Bronchial epithelial cell (primary cell): Measurements from ENCODE around the gene RFX4. TPM values are rescaled to one million over a fixed set of nuclear protein-coding genes. Genes with fewer than 3 reads are reported as not detected.

Experiments
- DNase-seq: peaks from one replicate; pipeline ENCODE4 v3.0.0-alpha.2; 2010; ENCODE audit warnings: low read depth
- FAIRE-seq: peaks from 2 replicates; lab custom pipeline; 2011; peaks lifted over from hg19 to GRCh38; lab: Jason Lieb, UNC
- H3K27me3 ChIP-seq: 2 replicates; pipeline ENCODE4 v1.5.1; 2011; ENCODE audit warnings: low read length; ENCODE audit not compliant: control insufficient read depth, insufficient read depth
- H3K36me3 ChIP-seq: 2 replicates; pipeline ENCODE4 v1.5.1; 2011; ENCODE audit warnings: low read length; ENCODE audit not compliant: control insufficient read depth, insufficient read depth
- H3K4me3 ChIP-seq: 2 replicates; pipeline ENCODE4 v1.5.1; 2011; ENCODE audit warnings: mild to moderate bottlenecking, low read depth, low read length, control low read depth
- total RNA-seq: library from RNA; depleted of rRNA; stranded (reverse); fragments of >200 nt; gene quantifications from 2 replicates; pipeline ENCODE4 v1.2.1, GENCODE V29; 2014
- TF ChIP-seq, protein P1 (sequence below): IDR thresholded peaks from 2 replicates; pipeline ENCODE4 v1.5.1; 2011; ENCODE audit warnings: mild to moderate bottlenecking, moderate library complexity, low read length, control low read depth, inconsistent platforms; ENCODE audit not compliant: insufficient read depth, severe bottlenecking

Gene RFX4
- total RNA-seq, 1 donor from 2014 or later: not detected

- TF ChIP-seq, protein P1, sequence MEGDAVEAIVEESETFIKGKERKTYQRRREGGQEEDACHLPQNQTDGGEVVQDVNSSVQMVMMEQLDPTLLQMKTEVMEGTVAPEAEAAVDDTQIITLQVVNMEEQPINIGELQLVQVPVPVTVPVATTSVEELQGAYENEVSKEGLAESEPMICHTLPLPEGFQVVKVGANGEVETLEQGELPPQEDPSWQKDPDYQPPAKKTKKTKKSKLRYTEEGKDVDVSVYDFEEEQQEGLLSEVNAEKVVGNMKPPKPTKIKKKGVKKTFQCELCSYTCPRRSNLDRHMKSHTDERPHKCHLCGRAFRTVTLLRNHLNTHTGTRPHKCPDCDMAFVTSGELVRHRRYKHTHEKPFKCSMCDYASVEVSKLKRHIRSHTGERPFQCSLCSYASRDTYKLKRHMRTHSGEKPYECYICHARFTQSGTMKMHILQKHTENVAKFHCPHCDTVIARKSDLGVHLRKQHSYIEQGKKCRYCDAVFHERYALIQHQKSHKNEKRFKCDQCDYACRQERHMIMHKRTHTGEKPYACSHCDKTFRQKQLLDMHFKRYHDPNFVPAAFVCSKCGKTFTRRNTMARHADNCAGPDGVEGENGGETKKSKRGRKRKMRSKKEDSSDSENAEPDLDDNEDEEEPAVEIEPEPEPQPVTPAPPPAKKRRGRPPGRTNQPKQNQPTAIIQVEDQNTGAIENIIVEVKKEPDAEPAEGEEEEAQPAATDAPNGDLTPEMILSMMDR: no peak
- no peaks in the 10 kb centered on the region for H3K36me3 ChIP-seq
- FAIRE-seq (no peak), DNase-seq (no peak)
- no peak overlapping the region for H3K4me3 ChIP-seq
- no peaks in the 10 kb centered on the region for H3K27me3 ChIP-seq
Observed at GRCh38 chr12:106696681-106697417, 114.0 kb downstream of the RFX4 start.

GRCh38 chr12:106704081-106704480 is 121.3 kb downstream of the RFX4 start:
- Histone ChIP-seq H3K36me3 (no peaks in the 10 kb centered on the region), H3K27me3 (no peaks in the 10 kb centered on the region), H3K4me3 (no peak overlapping the region)
- TF ChIP-seq, protein P1: no peak
- DNase-seq: no peak
- FAIRE-seq: no peak

DNA sequence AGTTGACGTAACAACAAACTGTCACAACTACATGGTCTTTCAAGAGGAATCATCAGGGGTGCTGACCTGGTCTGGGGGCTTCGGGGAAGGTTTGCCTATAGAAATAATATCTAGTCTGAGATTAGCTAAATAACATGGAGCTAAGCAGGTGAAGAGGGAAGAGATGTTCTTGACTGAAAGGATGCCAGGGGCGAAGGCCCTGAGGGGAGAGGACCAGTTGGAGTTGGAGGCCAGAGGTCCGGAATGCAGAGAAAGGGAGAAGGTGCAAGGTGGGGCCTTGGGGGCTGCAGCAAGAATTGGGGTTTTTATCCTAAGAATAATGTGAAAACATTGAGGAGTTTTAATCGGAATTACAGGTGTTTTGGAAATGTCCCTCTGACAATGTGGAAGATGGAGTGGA is 123.2 kb downstream of the RFX4 start:
- no peak overlapping the region for H3K4me3 ChIP-seq
- H3K27me3 ChIP-seq: peaks cover 4% of the 10 kb centered on the region
- no peaks in the 10 kb centered on the region for H3K36me3 ChIP-seq
- DNase-seq: no peak
- TF ChIP-seq, protein P1: no peak
- FAIRE-seq: no peak

DNA sequence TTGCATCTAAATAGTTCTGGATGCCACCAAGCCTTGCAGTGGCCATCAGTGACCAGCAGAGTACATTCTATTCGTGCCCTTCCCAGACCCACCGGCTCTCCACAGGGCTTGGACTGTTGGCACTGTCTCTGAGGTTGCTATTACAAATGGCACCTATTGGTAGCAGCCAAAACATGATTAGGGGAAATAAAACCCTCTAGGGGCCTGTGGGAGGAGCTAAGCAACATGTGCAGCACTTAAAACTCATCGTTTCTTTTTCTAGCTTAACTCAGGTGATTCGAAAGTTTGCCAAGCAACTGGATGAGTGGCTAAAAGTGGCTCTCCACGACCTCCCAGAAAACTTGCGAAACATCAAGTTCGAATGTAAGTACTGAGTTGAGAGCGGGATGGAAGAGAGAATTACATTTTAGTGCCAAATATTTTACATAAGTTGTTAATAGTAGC is 126.3 kb downstream of the RFX4 start:
- Histone ChIP-seq H3K36me3 (no peaks in the 10 kb centered on the region), H3K4me3 (no peak overlapping the region), H3K27me3 (peaks cover 7% of the 10 kb centered on the region)
- TF ChIP-seq, protein P1: no peak
- DNase-seq (no peak), FAIRE-seq (no peak)

DNA sequence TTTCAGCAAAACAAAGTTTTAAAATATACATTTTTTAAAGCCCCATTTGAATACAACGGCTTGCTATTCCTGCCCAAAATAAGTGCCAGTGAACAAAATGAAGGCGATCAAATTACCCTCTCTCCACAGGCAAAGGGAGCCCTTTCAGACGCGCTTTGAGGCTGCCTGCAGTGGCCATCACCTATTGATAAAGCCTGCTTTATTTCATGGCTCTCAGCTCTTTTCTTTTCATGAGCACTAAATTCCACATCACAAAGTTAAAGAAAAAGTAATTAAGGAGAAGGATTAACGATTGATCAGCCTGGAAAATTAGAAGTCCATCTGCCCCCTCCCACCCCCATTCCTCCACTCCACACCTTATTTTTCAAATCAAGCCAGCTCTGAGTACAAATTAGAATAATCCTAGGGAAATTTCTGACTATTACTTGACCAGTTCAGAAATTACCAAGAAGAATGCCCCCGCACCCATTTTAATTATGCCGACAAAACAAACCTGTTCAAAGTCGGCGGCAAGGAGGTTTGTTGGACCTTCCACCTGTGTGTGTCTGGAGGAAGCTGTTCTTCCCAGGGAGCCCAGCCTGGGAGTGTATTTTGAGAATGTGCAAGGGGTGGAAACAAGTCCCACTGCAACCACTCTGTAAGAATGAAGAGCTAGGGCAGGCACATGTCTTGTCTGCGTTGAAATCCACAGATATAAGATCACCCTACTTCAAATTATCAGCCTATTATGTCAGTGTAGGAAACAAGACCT is 127.5 kb downstream of the RFX4 start:
- FAIRE-seq (no peak), DNase-seq (no peak)
- no peak overlapping the region for H3K4me3 ChIP-seq
- TF ChIP-seq, protein P1: no peak
- no peaks in the 10 kb centered on the region for H3K36me3 ChIP-seq
- peaks cover 7% of the 10 kb centered on the region for H3K27me3 ChIP-seq
